GM23248 (cell line): ENCODE results near the gene DNAH7.

Source experiments
- EZH2 ChIP-seq: fragments of 200-600 bp; sonication (generic); IDR thresholded peaks from 2 replicates; pipeline ENCODE4 v1.6.1; 2018; ENCODE audit warnings: antibody characterized with exemption, mild to moderate bottlenecking; ENCODE audit not compliant: insufficient read depth, poor library complexity, severe bottlenecking
- EZH2phosphoT487 ChIP-seq: fragments of 200-600 bp; sonication (generic); IDR thresholded peaks from 2 replicates; pipeline ENCODE4 v1.6.1; 2018; ENCODE audit warnings: antibody characterized with exemption, moderate library complexity, mild to moderate bottlenecking, low read depth; ENCODE audit not compliant: insufficient read depth

GRCh38 chr2:196059491-196059960 is 9.1 kb downstream of the DNAH7 start:
- TF ChIP-seq EZH2: no peak
- no peak for TF ChIP-seq EZH2phosphoT487
